GM19467 (cell line): ENCODE measurements around the gene TMEFF2.

Experiments
- ATAC-seq: cut with Tn5 transposase; IDR thresholded peaks from one replicate; pipeline ENCODE4 v1.9.1; 2021; ENCODE audit warnings: mild to moderate bottlenecking, moderate library complexity; ENCODE audit not compliant: unreplicated experiment

The TMEFF2 gene

DNA sequence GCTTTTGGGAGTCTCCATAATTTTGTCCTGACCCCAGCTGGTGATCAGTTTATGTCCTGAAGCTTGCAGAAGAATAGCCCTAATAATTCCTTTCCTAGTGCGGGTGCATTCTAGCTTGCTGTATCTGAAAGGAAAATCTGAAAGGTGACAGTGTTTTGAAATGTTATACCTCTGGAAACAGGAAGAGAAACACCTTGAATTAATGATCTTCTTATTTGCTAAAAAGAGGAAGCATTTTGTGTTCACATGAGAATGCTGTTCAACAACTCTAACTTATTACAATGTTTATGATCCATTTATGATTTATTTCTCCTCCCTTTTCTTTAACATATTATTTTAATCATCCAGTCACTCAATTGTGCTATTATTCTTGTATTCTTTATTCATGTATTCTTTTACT lies 280.9 kb downstream of the TMEFF2 start:
- no peak for ATAC-seq

DNA sequence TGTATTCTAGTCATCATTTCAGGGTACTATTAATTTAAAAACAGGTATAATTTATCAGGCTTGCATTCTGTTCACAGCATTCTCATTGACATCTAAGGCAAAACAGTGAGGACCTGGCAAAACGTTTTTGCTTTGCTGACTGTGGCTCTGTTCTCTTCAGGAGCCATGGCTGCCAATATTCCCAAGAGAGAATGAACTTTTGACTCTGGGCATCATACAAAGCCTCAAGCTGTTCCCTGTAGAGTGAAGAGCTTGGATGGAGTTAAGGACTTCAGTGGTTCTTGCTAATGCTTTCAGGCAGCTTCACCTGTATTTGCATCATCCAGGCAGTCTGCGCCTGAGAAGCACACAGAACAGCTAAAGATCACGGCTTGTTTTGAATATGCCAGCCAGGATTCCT lies 282.0 kb downstream of the TMEFF2 start:
- no peak for ATAC-seq

DNA sequence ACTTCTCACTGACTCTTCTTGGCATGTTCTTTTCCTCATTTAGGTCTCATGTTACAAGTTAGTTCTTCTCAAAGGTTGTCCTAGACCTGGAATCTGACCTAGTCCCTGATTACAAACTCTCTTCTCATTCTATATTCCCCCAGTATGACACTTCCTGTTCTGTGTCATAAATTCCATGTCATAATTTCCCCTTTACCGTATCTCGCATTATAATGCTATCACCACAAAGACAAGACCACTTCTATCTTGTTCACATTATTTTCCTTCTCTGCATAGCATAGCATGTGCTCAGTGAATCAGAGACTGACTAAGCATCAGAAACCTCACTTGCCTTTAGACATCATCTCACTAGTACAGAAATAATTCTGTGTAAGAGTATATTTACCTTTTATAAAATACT lies 284.2 kb downstream of the TMEFF2 start:
- no peak for ATAC-seq

- ATAC-seq: no peak
Measured at GRCh38 chr2:191908874-191909273, 285.9 kb downstream of the TMEFF2 start.

GRCh38 chr2:191907545-191907944 lies 287.2 kb downstream of the TMEFF2 start:
- ATAC-seq: no peak

GRCh38 chr2:191907091-191907490 lies 287.6 kb downstream of the TMEFF2 start:
- no peak for ATAC-seq

- no peak for ATAC-seq
Measured at GRCh38 chr2:191905336-191905735, 289.4 kb downstream of the TMEFF2 start.

DNA sequence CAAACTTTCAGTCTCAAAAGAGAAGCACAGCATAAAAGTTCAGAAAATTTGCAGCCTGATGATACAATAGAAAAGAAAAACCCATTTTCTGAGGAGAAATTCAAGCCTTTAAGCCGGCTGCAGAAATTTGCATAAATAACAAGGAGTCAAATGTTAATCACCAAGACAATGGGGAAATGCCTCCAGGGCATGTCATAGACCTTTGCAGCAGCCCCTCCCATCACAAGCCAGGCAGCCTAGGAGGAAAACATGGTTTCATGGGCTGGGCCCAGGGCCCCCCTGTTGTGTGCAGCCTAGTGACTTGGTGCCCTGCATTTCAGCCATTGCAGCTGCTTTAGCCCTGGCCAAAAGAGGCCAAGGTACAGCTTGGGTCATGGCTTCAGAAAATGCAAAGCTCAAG lies 293.7 kb downstream of the TMEFF2 start:
- no peak for ATAC-seq

DNA sequence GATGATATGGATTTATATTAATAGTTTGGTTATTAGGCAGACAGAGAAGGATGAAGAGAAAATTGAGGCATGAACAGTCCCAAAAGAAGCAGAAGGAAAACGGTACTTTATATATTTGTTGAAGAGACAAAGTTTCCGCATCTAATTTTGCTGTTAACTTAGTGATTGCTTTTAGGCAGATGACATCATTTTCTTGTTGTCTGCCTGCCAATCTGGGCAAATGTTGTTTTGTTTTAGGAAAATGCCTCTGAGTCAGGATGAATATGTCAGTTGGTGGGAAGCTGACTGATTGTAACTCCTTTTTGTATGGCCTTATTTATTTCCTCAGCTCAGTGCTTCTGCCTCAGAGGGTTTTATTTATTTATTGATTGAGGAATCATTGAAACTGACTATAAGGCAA lies 295.3 kb downstream of the TMEFF2 start:
- ATAC-seq: no peak
